Esophagus (tissue), 2 donors: ENCODE measurements around the gene CIB4. TPM values are rescaled to one million over a fixed set of nuclear protein-coding genes. Genes with fewer than 3 reads are reported as not detected.

Experiments used
- H3K27ac ChIP-seq, 2 donors: one replicate each; pipeline ENCODE4 v1.5.1; 2013; ENCODE audit warnings: low read depth in 2 of 2, mild to moderate bottlenecking in 2 of 2, inconsistent platforms in 1 of 2, low read length in 1 of 2, moderate library complexity in 1 of 2
- H3K27me3 ChIP-seq, 2 donors: one replicate each; pipeline ENCODE4 v1.6.1; 2013; ENCODE audit warnings: low read length in 2 of 2, control low read depth in 1 of 2, mild to moderate bottlenecking in 1 of 2; ENCODE audit not compliant: insufficient read depth in 2 of 2, control insufficient read depth in 1 of 2
- H3K36me3 ChIP-seq, 2 donors: one replicate each; pipeline ENCODE4 v1.6.1; 2013; ENCODE audit warnings: low read length in 1 of 2; ENCODE audit not compliant: control insufficient read depth in 2 of 2, insufficient read depth in 2 of 2
- H3K4me1 ChIP-seq, 2 donors: one replicate each; pipeline ENCODE4 v1.6.1; 2013; ENCODE audit warnings: low read length in 1 of 2; ENCODE audit not compliant: control insufficient read depth in 2 of 2, insufficient read depth in 2 of 2
- H3K4me3 ChIP-seq, 2 donors: one replicate each; pipeline ENCODE4 v1.5.1; 2013; ENCODE audit warnings: low read length in 2 of 2, mild to moderate bottlenecking in 2 of 2, low read depth in 1 of 2, moderate library complexity in 1 of 2
- H3K9me3 ChIP-seq, 2 donors: one replicate each; pipeline ENCODE4 v1.6.1; 2013; ENCODE audit warnings: mild to moderate bottlenecking in 2 of 2, low read depth in 1 of 2, low read length in 1 of 2, moderate library complexity in 1 of 2; ENCODE audit not compliant: control insufficient read depth in 2 of 2, insufficient read depth in 1 of 2
- WGBS, 2 donors: extraction: QIAGEN DNeasy Blood & Tissue Kit; methylation state at CpG; one replicate each; pipeline ENCODE4 v1.1.7; 2013; 5-methylcytosine and 5-hydroxymethylcytosine counted together
- polyA plus RNA-seq, 2 donors: library from polyadenylated mRNA; stranded (reverse); fragments of 200-250 nt; gene quantifications; one replicate each; pipeline ENCODE4 v1.2.3, GENCODE V29; 2013
- donor health status: healthy with polysubstance abuse.
- donor health status: Bipolar disorder and iron deficiency.

Gene CIB4
- polyA plus RNA-seq, 2 donors, result not detected

GRCh38 chr2:26575836-26576564 lies 65.2 kb downstream of the CIB4 start:
- Histone ChIP-seq H3K4me1 (peaks cover 0 to 4% of the 10 kb centered on the region in 2 donors), H3K27ac (no peak overlapping the region), H3K27me3 (no peaks in the 10 kb centered on the region), H3K9me3 (no peaks in the 10 kb centered on the region), H3K36me3 (no peaks in the 10 kb centered on the region), H3K4me3 (no peak overlapping the region)
- 89% methylated on average over 17 of the region's 17 CpGs for WGBS, 2 donors

- 70 to 71% methylated on average over 17 of the region's 17 CpGs for WGBS, 2 donors
These were observed 66.1 kb downstream of the CIB4 start for GRCh38 chr2:26574900-26575560.

GRCh38 chr2:26574066-26574899 lies 66.9 kb downstream of the CIB4 start:
- no peaks in the 10 kb centered on the region for H3K9me3 ChIP-seq
- H3K4me3 ChIP-seq, result no peak overlapping the region
- no peaks in the 10 kb centered on the region for H3K36me3 ChIP-seq
- H3K4me1 ChIP-seq, result peaks cover 0 to 4% of the 10 kb centered on the region in 2 donors
- H3K27me3 ChIP-seq, result no peaks in the 10 kb centered on the region
- 78% methylated on average over 15 of the region's 15 CpGs for WGBS, 2 donors
- no peak overlapping the region for H3K27ac ChIP-seq

More at GRCh38 chr2:26574900-26575560, 66.1 kb downstream of the CIB4 start:
- H3K4me1 ChIP-seq, result peaks cover 0 to 4% of the 10 kb centered on the region in 2 donors
- H3K4me3 ChIP-seq, result no peak overlapping the region
- H3K36me3 ChIP-seq, result no peaks in the 10 kb centered on the region
- H3K27me3 ChIP-seq, result no peaks in the 10 kb centered on the region
- no peaks in the 10 kb centered on the region for H3K9me3 ChIP-seq
- H3K27ac ChIP-seq, result no peak overlapping the region

- peaks cover 0 to 4% of the 10 kb centered on the region in 2 donors for H3K4me1 ChIP-seq
- WGBS, 2 donors, result 91% methylated on average over 16 to 17 of the region's 17 CpGs
- H3K9me3 ChIP-seq, result no peaks in the 10 kb centered on the region
- H3K27ac ChIP-seq, result no peak overlapping the region
- H3K4me3 ChIP-seq, result no peak overlapping the region
- no peaks in the 10 kb centered on the region for H3K36me3 ChIP-seq
- no peaks in the 10 kb centered on the region for H3K27me3 ChIP-seq
These were observed 67.8 kb downstream of the CIB4 start for GRCh38 chr2:26573241-26573925.

- no peaks in the 10 kb centered on the region for H3K36me3 ChIP-seq
- H3K4me1 ChIP-seq, result peaks cover 0 to 4% of the 10 kb centered on the region in 2 donors
- H3K27ac ChIP-seq, result no peak overlapping the region
- H3K9me3 ChIP-seq, result no peaks in the 10 kb centered on the region
- H3K27me3 ChIP-seq, result no peaks in the 10 kb centered on the region
- no peak overlapping the region for H3K4me3 ChIP-seq
- WGBS, 2 donors, result 44 to 51% methylated on average over 8 of the region's 8 CpGs
These were observed 68.6 kb downstream of the CIB4 start for GRCh38 chr2:26572591-26572990.

GRCh38 chr2:26571316-26571715 lies 69.8 kb downstream of the CIB4 start:
- peaks cover 0 to 4% of the 10 kb centered on the region in 2 donors for H3K4me1 ChIP-seq
- no peak overlapping the region for H3K27ac ChIP-seq
- 73 to 76% methylated on average over 5 of the region's 5 CpGs for WGBS, 2 donors
- H3K27me3 ChIP-seq, result no peaks in the 10 kb centered on the region
- H3K4me3 ChIP-seq, result no peak overlapping the region
- no peaks in the 10 kb centered on the region for H3K36me3 ChIP-seq
- H3K9me3 ChIP-seq, result no peaks in the 10 kb centered on the region

GRCh38 chr2:26570083-26570430 lies 71.1 kb downstream of the CIB4 start:
- H3K27ac ChIP-seq, result no peak overlapping the region
- peaks cover 0 to 2% of the 10 kb centered on the region in 2 donors for H3K4me1 ChIP-seq
- no peak overlapping the region for H3K4me3 ChIP-seq
- H3K27me3 ChIP-seq, result no peaks in the 10 kb centered on the region
- no peaks in the 10 kb centered on the region for H3K9me3 ChIP-seq
- no peaks in the 10 kb centered on the region for H3K36me3 ChIP-seq
- 65 to 72% methylated on average over 8 of the region's 8 CpGs for WGBS, 2 donors

GRCh38 chr2:26569216-26570082 lies 71.7 kb downstream of the CIB4 start:
- Histone ChIP-seq H3K4me1 (no peaks in the 10 kb centered on the region), H3K4me3 (no peak overlapping the region), H3K9me3 (no peaks in the 10 kb centered on the region), H3K27ac (no peak overlapping the region), H3K27me3 (no peaks in the 10 kb centered on the region), H3K36me3 (no peaks in the 10 kb centered on the region)
- 86 to 89% methylated on average over 12 of the region's 12 CpGs for WGBS, 2 donors
